ENCODE data around the gene GPR3. TPM values are rescaled to one million over a fixed set of nuclear protein-coding genes. Genes with fewer than 3 reads are reported as not detected.

Gene GPR3
- total and polyA plus RNA-seq, 2 of the 13 experiments (the other 11 are each of a cell fraction or from before 2014, with no cell fraction given) = 1.00 to 2.6 TPM

DNA sequence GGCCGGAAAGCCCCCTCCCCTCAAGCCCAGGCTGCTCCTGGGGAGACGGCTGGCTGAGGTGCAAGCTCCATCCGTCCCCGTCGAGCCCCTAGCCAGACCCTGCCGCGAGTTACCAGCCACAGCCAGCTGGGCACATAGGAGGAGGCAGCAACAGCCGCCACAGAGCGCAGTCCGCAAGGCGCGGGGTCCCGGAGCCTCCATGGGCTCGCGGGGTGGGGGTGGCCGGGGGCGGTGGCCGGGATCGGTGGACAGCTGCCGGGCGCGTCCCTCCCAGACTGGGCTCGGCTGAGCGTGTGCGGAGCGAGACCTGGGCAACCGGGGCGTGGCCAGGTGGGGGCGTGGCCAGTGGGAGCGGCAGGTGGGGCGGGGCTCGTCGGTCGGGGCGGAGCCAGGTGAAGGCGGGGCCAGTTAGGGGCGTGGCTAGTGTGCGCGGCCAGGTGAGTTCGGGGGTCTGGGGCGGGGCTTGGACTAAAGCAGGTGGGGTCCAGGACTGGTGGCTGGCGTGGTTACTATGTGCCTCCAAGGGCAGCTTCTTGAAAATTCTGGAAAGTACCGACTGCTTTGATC is 9.3 kb upstream of the GPR3 start, which contains the start of gene CD164L2:
Gene CD164L2 (minus strand): TSS at position 295 of the 567 bp plus-strand sequence. CDS start 94 bp downstream, at position 201.
- H3K36me3 ChIP-seq (replicated peaks in 1 of 2; ENCODE audit: control insufficient read depth in 1 of 2, insufficient read depth in 2 of 2, low read length in 2 of 2) = no peaks in the 10 kb centered on the region
- no peaks in the 10 kb centered on the region for H4K20me1 ChIP-seq (ENCODE audit: insufficient read depth, low read length)
- no TSS peak for BruUV-seq (replicated peaks)
- H3K4me2 ChIP-seq (ENCODE audit: low read depth, low read length) = 0 out of 2 replicates have a peak within 1 kb of the TSS, but pooled peaks have one; percentile 1
- H3K27ac ChIP-seq (ENCODE audit: extremely low read length, insufficient read depth, low read length) = no peak within 1 kb of the TSS
- FAIRE-seq = no peak
- no peak within 1 kb of the TSS for H2AFZ ChIP-seq (ENCODE audit: low read length)
- in situ Hi-C loops (cut with HindIII; ENCODE audit: extremely low pct_ligation_motif_present, low pct_unique_long_range_greater_than_20kb) = no loop called here
- no peak within 1 kb of the TSS; a peak in 1 of 6 replicates for H3K4me3 ChIP-seq (replicated peaks in 1 of 3; ENCODE audit: insufficient read depth in 1 of 3, low read depth in 2 of 3, low read length in 3 of 3)
- CTCF ChIA-PET (ENCODE audit: low intra/inter-chr PET ratio, low total read pairs) = no interaction called here
- no peak within 1 kb of the TSS for H3K9ac ChIP-seq (ENCODE audit: insufficient read depth, low read depth, low read length)
- POLR2A ChIA-PET = no interaction called here
- intact Hi-C loops (cut with micrococcal nuclease; ENCODE audit: unreplicated experiment) = no loop called here
- no peak for DNase-seq (ENCODE audit: low spot score)
- ATAC-seq = peak; percentile 31
- TF ChIP-seq TBP (CRISPR knock-in tag; IDR thresholded peaks at IDR 0.05) (no peak), TBL1XR1 (IDR thresholded peaks at IDR 0.05; ENCODE audit: borderline replicate concordance, low read length, partially characterized antibody) (no peak), POGZ (CRISPR knock-in tag; IDR thresholded peaks at IDR 0.05) (no peak)
- H3K4me1 ChIP-seq (ENCODE audit: insufficient read depth, low read length) = no peaks in the 10 kb centered on the region
- no peaks in the 10 kb centered on the region for H3K9me3 ChIP-seq (ENCODE audit: low read length)
- WGBS (ENCODE audit: low lambda C conversion rate) = 52% methylated on average over 9 of the region's 43 CpGs
- H3K27me3 ChIP-seq (ENCODE audit: control insufficient read depth in 1 of 2, insufficient read depth in 2 of 2, low read length in 2 of 2) = peaks cover 8 to 43% of the 10 kb centered on the region in 2 experiments
- H3K79me2 ChIP-seq (ENCODE audit: insufficient read depth, low read length) = no peaks in the 10 kb centered on the region

DNA sequence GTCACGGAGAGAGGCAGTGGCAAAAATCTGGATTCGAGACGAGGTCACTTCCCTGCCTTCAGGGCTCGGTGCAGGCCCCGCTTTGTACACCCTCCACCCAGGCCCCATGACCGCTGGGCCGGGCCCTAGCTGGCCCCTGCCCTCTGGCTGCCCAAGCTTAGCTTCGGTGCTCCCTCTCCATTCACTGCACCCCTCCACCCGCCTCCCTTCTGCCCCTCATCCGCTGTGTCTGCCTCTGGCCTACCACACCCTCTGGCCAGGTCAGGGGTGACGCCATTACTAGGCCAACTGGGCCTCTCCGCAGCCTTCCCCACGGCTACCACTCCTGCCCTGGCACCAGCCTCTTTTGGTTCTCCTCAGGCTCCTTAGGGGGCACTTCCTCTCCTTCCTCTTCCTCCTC is 8.8 kb upstream of the GPR3 start:
- Histone ChIP-seq H3K9me3 (ENCODE audit: low read length) (no peaks in the 10 kb centered on the region), H3K4me3 (replicated peaks in 1 of 3; ENCODE audit: insufficient read depth in 1 of 3, low read depth in 2 of 3, low read length in 3 of 3) (no peak overlapping the region), H3K27me3 (ENCODE audit: control insufficient read depth in 1 of 2, insufficient read depth in 2 of 2, low read length in 2 of 2) (peaks cover 8 to 42% of the 10 kb centered on the region in 2 experiments), H3K9ac (ENCODE audit: insufficient read depth, low read depth, low read length) (no peak overlapping the region), H4K20me1 (ENCODE audit: insufficient read depth, low read length) (no peaks in the 10 kb centered on the region), H3K36me3 (replicated peaks in 1 of 2; ENCODE audit: control insufficient read depth in 1 of 2, insufficient read depth in 2 of 2, low read length in 2 of 2) (no peaks in the 10 kb centered on the region), H3K4me1 (ENCODE audit: insufficient read depth, low read length) (no peaks in the 10 kb centered on the region), H3K79me2 (ENCODE audit: insufficient read depth, low read length) (no peaks in the 10 kb centered on the region), H3K4me2 (ENCODE audit: low read depth, low read length) (0 out of 2 replicates have a peak overlapping the region, but pooled peaks have one; percentile 1), H2AFZ (ENCODE audit: low read length) (no peak overlapping the region), H3K27ac (ENCODE audit: extremely low read length, insufficient read depth, low read length) (no peak overlapping the region)
- 66% methylated on average over 13 of the region's 13 CpGs for WGBS (ENCODE audit: low lambda C conversion rate)
- DNase-seq (ENCODE audit: low spot score) (no peak), ATAC-seq (no peak), FAIRE-seq (no peak)
- BruUV-seq (replicated peaks) = no TSS peak
- ChIA-PET CTCF (ENCODE audit: low intra/inter-chr PET ratio, low total read pairs) (no interaction called here), POLR2A (no interaction called here)
- intact Hi-C loops (cut with micrococcal nuclease; ENCODE audit: unreplicated experiment) = no loop called here
- in situ Hi-C loops (cut with HindIII; ENCODE audit: extremely low pct_ligation_motif_present, low pct_unique_long_range_greater_than_20kb) = no loop called here
- no peak for TF ChIP-seq FOXK1 (CRISPR knock-in tag; IDR thresholded peaks at IDR 0.05; ENCODE audit: borderline replicate concordance, low read depth)
- no peak for TF ChIP-seq KDM4B (CRISPR knock-in tag; IDR thresholded peaks at IDR 0.05)
- TF ChIP-seq, protein P1, sequence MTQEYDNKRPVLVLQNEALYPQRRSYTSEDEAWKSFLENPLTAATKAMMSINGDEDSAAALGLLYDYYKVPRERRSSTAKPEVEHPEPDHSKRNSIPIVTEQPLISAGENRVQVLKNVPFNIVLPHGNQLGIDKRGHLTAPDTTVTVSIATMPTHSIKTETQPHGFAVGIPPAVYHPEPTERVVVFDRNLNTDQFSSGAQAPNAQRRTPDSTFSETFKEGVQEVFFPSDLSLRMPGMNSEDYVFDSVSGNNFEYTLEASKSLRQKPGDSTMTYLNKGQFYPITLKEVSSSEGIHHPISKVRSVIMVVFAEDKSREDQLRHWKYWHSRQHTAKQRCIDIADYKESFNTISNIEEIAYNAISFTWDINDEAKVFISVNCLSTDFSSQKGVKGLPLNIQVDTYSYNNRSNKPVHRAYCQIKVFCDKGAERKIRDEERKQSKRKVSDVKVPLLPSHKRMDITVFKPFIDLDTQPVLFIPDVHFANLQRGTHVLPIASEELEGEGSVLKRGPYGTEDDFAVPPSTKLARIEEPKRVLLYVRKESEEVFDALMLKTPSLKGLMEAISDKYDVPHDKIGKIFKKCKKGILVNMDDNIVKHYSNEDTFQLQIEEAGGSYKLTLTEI (CRISPR knock-in tag; conservative IDR thresholded peaks at IDR 0.05) = no peak
- TF ChIP-seq ZNF775 (CRISPR knock-in tag; IDR thresholded peaks at IDR 0.05; ENCODE audit: borderline replicate concordance) = no peak
- no peak for TF ChIP-seq ZNF333 (CRISPR knock-in tag; IDR thresholded peaks at IDR 0.05; ENCODE audit: borderline replicate concordance)
- TF ChIP-seq TEAD2 (CRISPR knock-in tag; IDR thresholded peaks at IDR 0.05) = no peak
- no peak for TF ChIP-seq SYNCRIP (IDR thresholded peaks at IDR 0.05; ENCODE audit: insufficient read depth, low read depth, low read length)
- no peak for TF ChIP-seq ZNF18 (CRISPR knock-in tag; IDR thresholded peaks at IDR 0.05; ENCODE audit: insufficient replicate concordance)
- TF ChIP-seq PAF1 (CRISPR knock-in tag; IDR thresholded peaks at IDR 0.05) = no peak
